ENCODE data around the gene COPB1. TPM values are rescaled to one million over a fixed set of nuclear protein-coding genes. Genes with fewer than 3 reads are reported as not detected.

The COPB1 gene
- total and polyA plus RNA-seq, 9 of the 15 experiments (the other 6 are each of a cell fraction or from before 2014, with no cell fraction given), result 64.7 to 188 (median 91.6) TPM

- TF ChIP-seq C11orf30 (IDR thresholded peaks at IDR 0.05; ENCODE audit: low read depth) (peak; percentile 21; the same call in 1 of the 2 replicates), KLF10 (CRISPR knock-in tag; IDR thresholded peaks at IDR 0.05) (no peak), ZNF24 (IDR thresholded peaks at IDR 0.05) (no peak), ZKSCAN8 (CRISPR knock-in tag; IDR thresholded peaks at IDR 0.05) (no peak), ZSCAN29 (IDR thresholded peaks at IDR 0.05) (no peak), HNRNPK (IDR thresholded peaks at IDR 0.05; ENCODE audit: low read depth, low read length, poor library complexity, severe bottlenecking) (no peak), NONO (IDR thresholded peaks at IDR 0.05; ENCODE audit: low read depth in 2 of 2, low read length in 1 of 2) (no peak), SMAD2 (IDR thresholded peaks at IDR 0.05; ENCODE audit: low read depth, low read length) (no peak), ZNF133 (CRISPR knock-in tag; IDR thresholded peaks at IDR 0.05) (no peak), ILK (tag; IDR thresholded peaks at IDR 0.05; ENCODE audit: borderline replicate concordance, low read depth) (no peak), SETDB1 (IDR thresholded peaks at IDR 0.05; ENCODE audit: low read length) (no peak)
- TF ChIP-seq, protein P1, sequence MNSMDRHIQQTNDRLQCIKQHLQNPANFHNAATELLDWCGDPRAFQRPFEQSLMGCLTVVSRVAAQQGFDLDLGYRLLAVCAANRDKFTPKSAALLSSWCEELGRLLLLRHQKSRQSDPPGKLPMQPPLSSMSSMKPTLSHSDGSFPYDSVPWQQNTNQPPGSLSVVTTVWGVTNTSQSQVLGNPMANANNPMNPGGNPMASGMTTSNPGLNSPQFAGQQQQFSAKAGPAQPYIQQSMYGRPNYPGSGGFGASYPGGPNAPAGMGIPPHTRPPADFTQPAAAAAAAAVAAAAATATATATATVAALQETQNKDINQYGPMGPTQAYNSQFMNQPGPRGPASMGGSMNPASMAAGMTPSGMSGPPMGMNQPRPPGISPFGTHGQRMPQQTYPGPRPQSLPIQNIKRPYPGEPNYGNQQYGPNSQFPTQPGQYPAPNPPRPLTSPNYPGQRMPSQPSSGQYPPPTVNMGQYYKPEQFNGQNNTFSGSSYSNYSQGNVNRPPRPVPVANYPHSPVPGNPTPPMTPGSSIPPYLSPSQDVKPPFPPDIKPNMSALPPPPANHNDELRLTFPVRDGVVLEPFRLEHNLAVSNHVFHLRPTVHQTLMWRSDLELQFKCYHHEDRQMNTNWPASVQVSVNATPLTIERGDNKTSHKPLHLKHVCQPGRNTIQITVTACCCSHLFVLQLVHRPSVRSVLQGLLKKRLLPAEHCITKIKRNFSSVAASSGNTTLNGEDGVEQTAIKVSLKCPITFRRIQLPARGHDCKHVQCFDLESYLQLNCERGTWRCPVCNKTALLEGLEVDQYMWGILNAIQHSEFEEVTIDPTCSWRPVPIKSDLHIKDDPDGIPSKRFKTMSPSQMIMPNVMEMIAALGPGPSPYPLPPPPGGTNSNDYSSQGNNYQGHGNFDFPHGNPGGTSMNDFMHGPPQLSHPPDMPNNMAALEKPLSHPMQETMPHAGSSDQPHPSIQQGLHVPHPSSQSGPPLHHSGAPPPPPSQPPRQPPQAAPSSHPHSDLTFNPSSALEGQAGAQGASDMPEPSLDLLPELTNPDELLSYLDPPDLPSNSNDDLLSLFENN (IDR thresholded peaks at IDR 0.05; ENCODE audit: low read depth in 2 of 2, low read length in 2 of 2), result no peak
- TF ChIP-seq, protein P2, sequence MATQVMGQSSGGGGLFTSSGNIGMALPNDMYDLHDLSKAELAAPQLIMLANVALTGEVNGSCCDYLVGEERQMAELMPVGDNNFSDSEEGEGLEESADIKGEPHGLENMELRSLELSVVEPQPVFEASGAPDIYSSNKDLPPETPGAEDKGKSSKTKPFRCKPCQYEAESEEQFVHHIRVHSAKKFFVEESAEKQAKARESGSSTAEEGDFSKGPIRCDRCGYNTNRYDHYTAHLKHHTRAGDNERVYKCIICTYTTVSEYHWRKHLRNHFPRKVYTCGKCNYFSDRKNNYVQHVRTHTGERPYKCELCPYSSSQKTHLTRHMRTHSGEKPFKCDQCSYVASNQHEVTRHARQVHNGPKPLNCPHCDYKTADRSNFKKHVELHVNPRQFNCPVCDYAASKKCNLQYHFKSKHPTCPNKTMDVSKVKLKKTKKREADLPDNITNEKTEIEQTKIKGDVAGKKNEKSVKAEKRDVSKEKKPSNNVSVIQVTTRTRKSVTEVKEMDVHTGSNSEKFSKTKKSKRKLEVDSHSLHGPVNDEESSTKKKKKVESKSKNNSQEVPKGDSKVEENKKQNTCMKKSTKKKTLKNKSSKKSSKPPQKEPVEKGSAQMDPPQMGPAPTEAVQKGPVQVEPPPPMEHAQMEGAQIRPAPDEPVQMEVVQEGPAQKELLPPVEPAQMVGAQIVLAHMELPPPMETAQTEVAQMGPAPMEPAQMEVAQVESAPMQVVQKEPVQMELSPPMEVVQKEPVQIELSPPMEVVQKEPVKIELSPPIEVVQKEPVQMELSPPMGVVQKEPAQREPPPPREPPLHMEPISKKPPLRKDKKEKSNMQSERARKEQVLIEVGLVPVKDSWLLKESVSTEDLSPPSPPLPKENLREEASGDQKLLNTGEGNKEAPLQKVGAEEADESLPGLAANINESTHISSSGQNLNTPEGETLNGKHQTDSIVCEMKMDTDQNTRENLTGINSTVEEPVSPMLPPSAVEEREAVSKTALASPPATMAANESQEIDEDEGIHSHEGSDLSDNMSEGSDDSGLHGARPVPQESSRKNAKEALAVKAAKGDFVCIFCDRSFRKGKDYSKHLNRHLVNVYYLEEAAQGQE (IDR thresholded peaks at IDR 0.05; ENCODE audit: borderline replicate concordance), result peak; percentile 6; the same call in 1 of the 2 replicates
- TF ChIP-seq, protein P2 (CRISPR knock-in tag; IDR thresholded peaks at IDR 0.05; ENCODE audit: low read depth), result no peak
- TF ChIP-seq, protein P3, sequence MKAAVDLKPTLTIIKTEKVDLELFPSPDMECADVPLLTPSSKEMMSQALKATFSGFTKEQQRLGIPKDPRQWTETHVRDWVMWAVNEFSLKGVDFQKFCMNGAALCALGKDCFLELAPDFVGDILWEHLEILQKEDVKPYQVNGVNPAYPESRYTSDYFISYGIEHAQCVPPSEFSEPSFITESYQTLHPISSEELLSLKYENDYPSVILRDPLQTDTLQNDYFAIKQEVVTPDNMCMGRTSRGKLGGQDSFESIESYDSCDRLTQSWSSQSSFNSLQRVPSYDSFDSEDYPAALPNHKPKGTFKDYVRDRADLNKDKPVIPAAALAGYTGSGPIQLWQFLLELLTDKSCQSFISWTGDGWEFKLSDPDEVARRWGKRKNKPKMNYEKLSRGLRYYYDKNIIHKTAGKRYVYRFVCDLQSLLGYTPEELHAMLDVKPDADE (conservative IDR thresholded peaks at IDR 0.05; ENCODE audit: control insufficient read depth, low read depth, low read length), result no peak
Measured at GRCh38 chr11:14454861-14455632, 44.6 kb downstream of the COPB1 start (continued).

Data from K562 (cell line).